Stomach (tissue), 9 donors: ENCODE data around the gene RPL22. TPM values are rescaled to one million over a fixed set of nuclear protein-coding genes. Genes with fewer than 3 reads are reported as not detected.
A peak's percentile ranks its signal among the peaks of the same experiment; 100 is the strongest.

Experiments
- DNase-seq, 2 donors: peaks; one replicate each; pipeline versions ENCODE4 v3.0.0 to v3.0.0-alpha.2; 2013 to 2019
- H3K27ac ChIP-seq, 5 donors: fragments of 200-600 bp in 4 of 5; sonication (generic) in 4 of 5; one replicate each; pipeline ENCODE4 v1.5.1; 2013 to 2019; ENCODE audit warnings: mild to moderate bottlenecking in 1 of 5, moderate library complexity in 1 of 5
- H3K27me3 ChIP-seq, 3 donors: fragments of 200-600 bp; sonication (generic); one replicate each; pipeline ENCODE4 v1.5.1; 2017 to 2019; ENCODE audit warnings: mixed run types in 1 of 3
- H3K36me3 ChIP-seq, 4 donors: fragments of 200-600 bp; sonication (generic); 1 replicate in 3 of 4; 2 replicates in 1 of 4; pipeline ENCODE4 v1.5.1; 2016 to 2019
- H3K4me1 ChIP-seq, 4 donors: fragments of 200-600 bp; sonication (generic); one replicate each; pipeline ENCODE4 v1.5.1; 2016 to 2019
- H3K4me3 ChIP-seq, 4 donors: fragments of 200-600 bp; sonication (generic) in 3 of 4; one replicate each; pipeline ENCODE4 v1.5.1; 2016 to 2019; ENCODE audit warnings: mild to moderate bottlenecking in 1 of 4
- H3K9me3 ChIP-seq, 4 donors: fragments of 200-600 bp; sonication (generic); one replicate each; pipeline ENCODE4 v1.5.1; 2016 to 2019
- EP300 ChIP-seq: sonication (generic); formaldehyde crosslinking; IDR thresholded peaks from one replicate; pipeline ENCODE4 v1.6.1; 2017; ENCODE audit warnings: antibody characterized with exemption
- POLR2A ChIP-seq, 4 donors: fragments of 450-650 bp; IDR thresholded peaks; one replicate each; pipeline ENCODE4 v1.6.1; 2016; ENCODE audit warnings: antibody characterized with exemption in 4 of 4, control low read depth in 2 of 4, mild to moderate bottlenecking in 1 of 4, moderate library complexity in 1 of 4
- POLR2AphosphoS5 ChIP-seq, 3 donors: sonication (generic); formaldehyde crosslinking; IDR thresholded peaks; one replicate each; pipeline ENCODE4 v1.6.1; 2016; ENCODE audit warnings: antibody characterized with exemption in 3 of 3
- WGBS, 5 donors: extraction: QIAGEN DNeasy Blood & Tissue Kit in 3 of 5; methylation state at CpG; one replicate each; pipeline versions ENCODE4 v1.1.5 to v1.1.7; 2013 to 2018; 5-methylcytosine and 5-hydroxymethylcytosine counted together
- intact Hi-C: fragments of 100-400 bp; cut with DNase I; formaldehyde crosslinking; loops from one replicate; pipeline ENCODE4 v1.15.1; 2023; ENCODE audit warnings: low total_unique reads
- polyA plus RNA-seq, 3 donors: library from polyadenylated mRNA; stranded (reverse); fragments of 200-250 nt; gene quantifications; one replicate each; pipeline ENCODE4 v1.2.3, GENCODE V29; 2013
- total RNA-seq, 5 donors: library from RNA; depleted of rRNA; stranded (reverse); fragments of >200 nt; gene quantifications; one replicate each; pipeline versions ENCODE4 v1.1.0 to v1.2.3, GENCODE V29; 2014 to 2016
- TF ChIP-seq, protein P1 (sequence below), 7 experiments: fragments of 450-650 bp in 4 of 7; fragments of 200-600 bp in 3 of 7; sonication (generic) in 3 of 7; IDR thresholded peaks; one replicate each; pipeline ENCODE4 v1.5.1; 2016 to 2019; ENCODE audit warnings: antibody characterized with exemption in 7 of 7, control low read depth in 2 of 7, mild to moderate bottlenecking in 1 of 7
- donor health status: healthy with polysubstance abuse.
- donor health status: Bipolar disorder and iron deficiency.
- donor health status: healthy.

Gene RPL22
- total and polyA plus RNA-seq, 8 donors, result 103 to 718 (median 239) TPM

DNA sequence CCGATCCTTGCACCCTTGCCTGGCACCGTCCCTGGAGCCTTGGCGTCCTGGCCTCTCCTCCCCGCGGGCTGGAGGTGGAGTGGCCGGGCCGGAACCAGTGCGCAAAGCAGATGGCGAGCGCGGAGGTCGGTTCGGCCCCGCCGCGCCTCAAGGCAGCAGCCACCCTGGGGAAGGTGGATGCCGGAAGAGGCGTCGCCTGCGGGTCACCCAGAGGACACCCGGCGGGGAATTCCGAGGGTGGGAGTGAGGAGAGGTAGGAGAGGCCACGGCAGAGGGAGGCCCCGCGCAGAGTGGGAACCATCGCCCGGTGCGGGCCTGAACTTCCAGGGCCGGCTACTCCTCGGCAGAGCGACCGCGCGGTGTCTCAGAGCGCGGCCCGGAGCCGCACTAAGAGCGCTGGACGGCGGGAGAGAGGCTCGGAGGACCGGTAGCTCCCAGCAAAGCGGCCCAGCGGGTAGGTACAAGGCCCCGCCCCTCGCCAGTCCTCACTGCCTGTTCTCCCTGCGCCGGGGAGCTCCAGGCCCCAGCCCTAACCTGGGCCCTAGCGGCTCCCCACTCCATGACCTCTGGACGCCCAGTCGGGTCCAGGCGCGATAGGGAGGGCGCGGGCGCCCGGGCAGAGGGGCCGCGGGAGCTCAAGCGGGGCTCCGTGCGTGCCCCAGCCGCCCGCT lies 6.6 kb upstream of the RPL22 start, which contains the start of gene RNF207:
RNF207 (plus strand) TSS at position 271 of the 671 bp plus-strand sequence. CDS start 417 bp downstream, outside the sequence.
- no peaks in the 10 kb centered on the region for H3K9me3 ChIP-seq
- H3K36me3 ChIP-seq, result peaks cover 0 to 11% (median 4%) of the 10 kb centered on the region in 4 donors
- 0 to 2% (median 1%) methylated on average over 11 to 66 of the region's 66 CpGs for WGBS, 5 donors
- intact Hi-C loops, result loop anchor here (10.0 kb wide), 1 partner anchor 211 kb away; the partner anchor contains the start of gene NPHP4
- H3K27ac ChIP-seq, result peak within 1 kb of the TSS; percentile 78 to 81 (median 80)
- peaks cover 37 to 54% (median 48%) of the 10 kb centered on the region in 4 donors for H3K4me1 ChIP-seq
- peaks cover 0 to 41% (median 0%) of the 10 kb centered on the region in 3 donors for H3K27me3 ChIP-seq
- DNase-seq, result peak; percentile 75 to 92
- peak within 1 kb of the TSS; percentile 58 to 78 (median 58) for H3K4me3 ChIP-seq
- peak in 1 of 4 donors; percentile 32 for TF ChIP-seq POLR2A (IDR thresholded peaks at IDR 0.05)
- TF ChIP-seq, protein P1, sequence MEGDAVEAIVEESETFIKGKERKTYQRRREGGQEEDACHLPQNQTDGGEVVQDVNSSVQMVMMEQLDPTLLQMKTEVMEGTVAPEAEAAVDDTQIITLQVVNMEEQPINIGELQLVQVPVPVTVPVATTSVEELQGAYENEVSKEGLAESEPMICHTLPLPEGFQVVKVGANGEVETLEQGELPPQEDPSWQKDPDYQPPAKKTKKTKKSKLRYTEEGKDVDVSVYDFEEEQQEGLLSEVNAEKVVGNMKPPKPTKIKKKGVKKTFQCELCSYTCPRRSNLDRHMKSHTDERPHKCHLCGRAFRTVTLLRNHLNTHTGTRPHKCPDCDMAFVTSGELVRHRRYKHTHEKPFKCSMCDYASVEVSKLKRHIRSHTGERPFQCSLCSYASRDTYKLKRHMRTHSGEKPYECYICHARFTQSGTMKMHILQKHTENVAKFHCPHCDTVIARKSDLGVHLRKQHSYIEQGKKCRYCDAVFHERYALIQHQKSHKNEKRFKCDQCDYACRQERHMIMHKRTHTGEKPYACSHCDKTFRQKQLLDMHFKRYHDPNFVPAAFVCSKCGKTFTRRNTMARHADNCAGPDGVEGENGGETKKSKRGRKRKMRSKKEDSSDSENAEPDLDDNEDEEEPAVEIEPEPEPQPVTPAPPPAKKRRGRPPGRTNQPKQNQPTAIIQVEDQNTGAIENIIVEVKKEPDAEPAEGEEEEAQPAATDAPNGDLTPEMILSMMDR (IDR thresholded peaks at IDR 0.05), result no peak
- TF ChIP-seq EP300, result no peak
- TF ChIP-seq POLR2AphosphoS5 (IDR thresholded peaks at IDR 0.05), result peak in 2 of 3 donors; percentile 63 to 66

DNA sequence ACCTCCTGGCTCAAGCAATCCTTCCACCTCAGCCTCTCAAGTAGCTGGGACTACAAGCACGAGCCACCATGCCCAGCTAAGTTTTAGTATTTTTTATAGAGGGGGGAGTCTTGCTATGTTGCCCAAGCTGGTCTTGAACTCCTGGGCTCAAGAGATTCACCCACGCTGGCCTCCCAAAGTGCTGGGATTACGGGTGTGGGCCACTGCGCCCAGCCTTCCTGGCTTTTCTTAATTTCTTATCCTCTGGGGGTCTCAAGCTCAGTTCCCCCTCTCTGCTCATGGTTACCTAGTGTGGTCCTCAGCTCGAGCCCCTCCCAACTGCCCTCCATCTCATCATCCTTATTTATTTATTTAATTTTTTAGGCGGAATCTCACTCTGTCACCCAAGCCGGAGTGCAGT lies 2.9 kb upstream of the RPL22 start:
- H3K4me1 ChIP-seq, result peaks cover 43 to 52% (median 50%) of the 10 kb centered on the region in 4 donors
- peaks cover 0 to 24% (median 0%) of the 10 kb centered on the region in 3 donors for H3K27me3 ChIP-seq
- H3K4me3 ChIP-seq, result no peak overlapping the region
- H3K27ac ChIP-seq, result no peak overlapping the region
- TF ChIP-seq POLR2AphosphoS5 (IDR thresholded peaks at IDR 0.05) (no peak), EP300 (no peak), POLR2A (IDR thresholded peaks at IDR 0.05) (no peak)
- TF ChIP-seq, protein P1 (IDR thresholded peaks at IDR 0.05), result no peak
- intact Hi-C loops, result loop anchor here (10.0 kb wide), 1 partner anchor 207 kb away; the partner anchor contains the start of gene NPHP4
- WGBS, 5 donors, result 86 to 94% (median 92%) methylated on average over 7 of the region's 7 CpGs
- no peak for DNase-seq
- peaks cover 0 to 1% (median 0%) of the 10 kb centered on the region in 4 donors for H3K36me3 ChIP-seq
- no peaks in the 10 kb centered on the region for H3K9me3 ChIP-seq

DNA sequence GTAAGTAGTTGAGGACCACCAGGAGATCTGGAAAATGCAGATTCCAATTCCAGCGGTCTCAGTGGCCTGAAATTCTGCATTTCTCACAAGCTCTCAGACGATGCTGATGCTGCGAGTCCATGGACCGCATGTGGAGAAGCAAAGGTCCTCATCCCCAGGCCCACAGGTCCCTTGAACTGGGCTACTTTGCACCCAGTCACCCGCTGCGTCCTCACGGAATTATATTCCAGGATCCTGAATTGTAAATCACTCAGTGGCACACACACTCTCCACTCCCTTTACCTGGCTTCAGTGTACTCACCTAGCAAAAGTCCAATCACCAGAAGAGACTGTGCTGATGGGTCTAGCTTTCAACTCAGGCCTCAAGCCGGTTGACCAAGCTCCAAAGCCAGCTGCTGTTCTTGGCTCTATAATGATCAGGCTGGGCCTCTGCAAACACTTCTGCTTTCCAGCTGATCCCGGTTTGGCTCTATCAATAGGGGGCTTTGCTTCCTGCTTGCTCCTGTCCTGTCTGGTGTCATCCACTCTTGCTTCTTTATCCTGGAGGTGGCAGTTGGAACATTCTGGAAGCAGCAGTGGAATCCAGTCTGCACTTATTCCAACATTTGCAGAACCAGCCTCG lies 904 bp upstream of the RPL22 start:
- WGBS, 5 donors, result 67 to 79% (median 71%) methylated on average over 9 to 10 of the region's 10 CpGs
- Histone ChIP-seq H3K36me3 (peaks cover 12 to 21% (median 19%) of the 10 kb centered on the region in 4 donors), H3K27me3 (peaks cover 0 to 4% (median 0%) of the 10 kb centered on the region in 3 donors), H3K9me3 (no peaks in the 10 kb centered on the region), H3K4me3 (peak overlapping the region; percentile 87 to 100 (median 98)), H3K4me1 (peaks cover 31 to 51% (median 40%) of the 10 kb centered on the region in 4 donors), H3K27ac (peak overlapping the region; percentile 48 to 90 (median 88))
- no peak for DNase-seq
- intact Hi-C loops, result loop anchor here (10.0 kb wide), 1 partner anchor 205 kb away; the partner anchor contains the start of gene NPHP4
- TF ChIP-seq, protein P1 (IDR thresholded peaks at IDR 0.05), result no peak
- TF ChIP-seq EP300 (no peak), POLR2AphosphoS5 (IDR thresholded peaks at IDR 0.05) (no peak), POLR2A (IDR thresholded peaks at IDR 0.05) (no peak)

DNA sequence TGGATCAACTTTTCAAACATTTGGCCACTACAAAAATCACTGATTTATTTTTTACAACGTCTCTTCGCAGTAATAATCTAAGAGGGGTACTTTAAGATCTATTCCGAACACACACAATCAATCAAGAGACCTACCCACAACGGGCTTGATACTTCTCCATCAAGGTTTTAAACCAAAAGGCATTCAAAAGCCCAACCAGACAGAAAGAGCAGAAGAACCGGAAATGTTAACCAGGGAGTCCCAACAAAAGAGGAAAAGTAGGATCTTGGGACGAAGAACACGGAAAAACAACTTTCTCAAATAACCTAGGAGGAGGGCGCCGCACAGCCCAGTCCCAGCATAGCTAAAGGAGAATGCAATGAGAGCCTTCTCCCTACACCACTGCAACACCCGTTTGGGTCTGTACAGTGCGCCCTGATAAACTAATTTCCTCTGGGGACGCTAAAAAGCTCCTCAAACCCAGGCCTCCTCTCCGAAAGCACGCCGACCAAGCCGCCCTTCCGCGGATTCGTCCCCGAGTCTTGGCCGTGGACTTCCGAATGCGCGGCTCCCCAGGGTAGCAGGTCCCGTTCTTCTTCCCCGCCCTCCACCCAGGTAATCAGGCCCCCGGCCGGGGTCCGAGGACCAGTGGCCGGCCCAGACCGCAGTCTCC lies 623 bp downstream of the RPL22 start:
- DNase-seq, result no peak
- 0 to 4% (median 1%) methylated on average over 13 to 31 of the region's 31 CpGs for WGBS, 5 donors
- peaks cover 27 to 36% (median 34%) of the 10 kb centered on the region in 4 donors for H3K36me3 ChIP-seq
- intact Hi-C loops, result no loop called here
- TF ChIP-seq POLR2AphosphoS5 (IDR thresholded peaks at IDR 0.05) (no peak), POLR2A (IDR thresholded peaks at IDR 0.05) (no peak), EP300 (no peak)
- H3K27ac ChIP-seq, result peak overlapping the region; percentile 78 to 90 (median 88)
- H3K27me3 ChIP-seq, result no peaks in the 10 kb centered on the region
- H3K9me3 ChIP-seq, result no peaks in the 10 kb centered on the region
- H3K4me1 ChIP-seq, result peaks cover 23 to 56% (median 36%) of the 10 kb centered on the region in 4 donors
- H3K4me3 ChIP-seq, result peak overlapping the region; percentile 87 to 100 (median 98)
